IMR-90 (cell line): ENCODE results near the gene RGS9BP. TPM values are rescaled to one million over a fixed set of nuclear protein-coding genes. Genes with fewer than 3 reads are reported as not detected.

ENCODE experiments used
- ATAC-seq: fragments of 200-7000 bp; cut with Tn5 transposase; 2 replicates; pipeline ENCODE4 v1.9.1; 2020; ENCODE audit warnings: low read depth, mild to moderate bottlenecking, moderate library complexity
- BruUV-seq: library from RNA; stranded (reverse); fragments of 400-500 nt; replicated peaks from 2 replicates; lab custom pipeline; 2021; lab: Mats Ljungman, UMichigan
- CTCF ChIA-PET: fragments of 300-600 bp; formaldehyde crosslinking; extraction: SDS; loops from one replicate; lab custom pipeline; 2021; ENCODE audit warnings: antibody characterized with exemption; lab: Yijun Ruan, JAX
- POLR2A ChIA-PET: fragments of 300-600 bp; sonication (Branson Sonifier 250); formaldehyde crosslinking; loops from one replicate; lab custom pipeline; 2022; ENCODE audit warnings: antibody characterized with exemption; ENCODE audit not compliant: unreplicated experiment; lab: Charles Lee
- DNase-seq: peaks from one replicate; pipeline ENCODE4 v3.0.0; 2013
- H2AFZ ChIP-seq: replicated peaks from 2 replicates; pipeline ENCODE3; 2013; ENCODE audit warnings: low read length, mild to moderate bottlenecking; ENCODE audit not compliant: poor library complexity
- H2AK5ac ChIP-seq: 2 replicates; pipeline ENCODE4 v1.6.1; 2013; ENCODE audit warnings: low read depth, low read length, inconsistent platforms
- H2AK9ac ChIP-seq: replicated peaks from 2 replicates; pipeline ENCODE3; 2013; ENCODE audit warnings: mild to moderate bottlenecking, low read depth, low read length, moderate library complexity; ENCODE audit not compliant: poor library complexity
- H2BK120ac ChIP-seq: 2 replicates; pipeline ENCODE4 v1.6.1; 2013; ENCODE audit warnings: low read depth, low read length, inconsistent platforms
- H2BK15ac ChIP-seq: 3 replicates; pipeline ENCODE4 v1.6.1; 2013; ENCODE audit warnings: low read depth, low read length, inconsistent platforms
- H2BK20ac ChIP-seq: 2 replicates; pipeline ENCODE4 v1.6.1; 2013; ENCODE audit warnings: low read depth, mild to moderate bottlenecking, inconsistent platforms, low read length, moderate library complexity
- H2BK5ac ChIP-seq: 2 replicates; pipeline ENCODE4 v1.6.1; 2013; ENCODE audit warnings: mild to moderate bottlenecking, low read depth, low read length, inconsistent platforms; ENCODE audit not compliant: poor library complexity, severe bottlenecking
- H3K14ac ChIP-seq: replicated peaks from 2 replicates; pipeline ENCODE4 v1.6.1; 2013; ENCODE audit warnings: low read depth, low read length, inconsistent platforms
- H3K18ac ChIP-seq: 2 replicates; pipeline ENCODE4 v1.6.1; 2013; ENCODE audit warnings: low read depth, low read length, control low read depth
- H3K23ac ChIP-seq: 2 replicates; pipeline ENCODE4 v1.6.1; 2013; ENCODE audit warnings: low read depth, low read length, inconsistent platforms
- H3K27ac ChIP-seq: 2 replicates; pipeline ENCODE4 v1.5.1; 2013; ENCODE audit warnings: mild to moderate bottlenecking, control low read depth, low read length; ENCODE audit not compliant: insufficient read depth
- H3K27me3 ChIP-seq: 2 replicates; pipeline ENCODE4 v1.6.1; 2013; ENCODE audit warnings: low read length; ENCODE audit not compliant: control insufficient read depth, insufficient read depth
- H3K36me3 ChIP-seq: 2 replicates; pipeline ENCODE4 v1.6.1; 2013; ENCODE audit warnings: low read length, mixed read lengths; ENCODE audit not compliant: control insufficient read depth, insufficient read depth
- H3K4ac ChIP-seq: 2 replicates; pipeline ENCODE4 v1.6.1; 2013; ENCODE audit warnings: low read depth, low read length, inconsistent platforms
- H3K4me1 ChIP-seq: 2 replicates; pipeline ENCODE4 v1.6.1; 2013; ENCODE audit warnings: low read length, mixed read lengths; ENCODE audit not compliant: control insufficient read depth, insufficient read depth
- H3K4me2 ChIP-seq: 2 replicates; pipeline ENCODE4 v1.6.1; 2013; ENCODE audit warnings: low read depth, mild to moderate bottlenecking, control low read depth, low read length, moderate library complexity
- H3K4me3 ChIP-seq: 2 replicates; pipeline ENCODE4 v1.5.1; 2013; ENCODE audit warnings: low read depth, mild to moderate bottlenecking, control low read depth, low read length, moderate library complexity; ENCODE audit not compliant: insufficient read depth
- H3K56ac ChIP-seq: 2 replicates; pipeline ENCODE4 v1.6.1; 2013; ENCODE audit warnings: low read length, inconsistent platforms; ENCODE audit not compliant: insufficient read depth; ENCODE audit errors: extremely low read depth
- H3K79me1 ChIP-seq, 2 experiments: 2 replicates each; pipeline ENCODE4 v1.6.1; 2013; ENCODE audit warnings: low read length in 2 of 2, inconsistent platforms in 1 of 2, low read depth in 1 of 2
- H3K9ac ChIP-seq: 2 replicates; pipeline ENCODE4 v1.6.1; 2013; ENCODE audit warnings: low read depth, low read length, control low read depth
- H3K9me1 ChIP-seq: 2 replicates; pipeline ENCODE4 v1.6.1; 2013; ENCODE audit warnings: low read length, inconsistent platforms; ENCODE audit not compliant: insufficient read depth
- H3K9me3 ChIP-seq: 2 replicates; pipeline ENCODE4 v1.6.1; 2013; ENCODE audit warnings: low read length; ENCODE audit not compliant: control insufficient read depth, insufficient read depth
- H4K20me1 ChIP-seq: 2 replicates; pipeline ENCODE4 v1.6.1; 2013; ENCODE audit warnings: low read length, inconsistent platforms; ENCODE audit not compliant: insufficient read depth
- H4K5ac ChIP-seq: 2 replicates; pipeline ENCODE4 v1.6.1; 2013; ENCODE audit warnings: mild to moderate bottlenecking, low read depth, low read length, control low read depth
- H4K8ac ChIP-seq, 2 experiments: 2 replicates each; pipeline ENCODE4 v1.6.1; 2013; ENCODE audit warnings: low read depth in 2 of 2, low read length in 2 of 2, control low read depth in 1 of 2, inconsistent platforms in 1 of 2
- H4K91ac ChIP-seq: 2 replicates; pipeline ENCODE4 v1.6.1; 2013; ENCODE audit warnings: low read depth, low read length, inconsistent platforms; ENCODE audit not compliant: insufficient read depth
- CEBPB ChIP-seq: IDR thresholded peaks from 2 replicates; pipeline ENCODE4 v1.6.1; 2012; ENCODE audit warnings: low read depth, low read length, improper control_type of control experiment
- FOS ChIP-seq: fragments of 150-350 bp; IDR thresholded peaks from 2 replicates; pipeline ENCODE4 v1.6.1; 2016; ENCODE audit warnings: low read depth, low read length
- POLR2A ChIP-seq: IDR thresholded peaks from 2 replicates; pipeline ENCODE4 v1.6.1; 2012; ENCODE audit warnings: mild to moderate bottlenecking, low read depth, low read length
- WGBS, 2 experiments: methylation state at CpG; one replicate each; pipeline versions ENCODE4 v1.1.5 to v1.1.7; 2013; ENCODE audit warnings: missing lambda C conversion rate in 2 of 2; ENCODE audit not compliant: insufficient read length in 1 of 2; ENCODE audit errors: extremely low coverage in 2 of 2; 5-methylcytosine and 5-hydroxymethylcytosine counted together
- dilution Hi-C: fragments of 300-500 bp; cut with HindIII; formaldehyde crosslinking; loops from one replicate; pipeline ENCODE4 v1.14.3; 2018; ENCODE audit warnings: low sequenced_read_pairs; ENCODE audit not compliant: unreplicated experiment
- in situ Hi-C: fragments of 300-500 bp; cut with MboI; formaldehyde crosslinking; loops from 3 replicates; pipeline ENCODE4 v1.14.3; 2019; ENCODE audit warnings: low sequenced_read_pairs, inconsistent platforms, mixed read lengths
- intact Hi-C: fragments of 100-400 bp; cut with micrococcal nuclease; formaldehyde crosslinking; loops from 2 replicates; pipeline ENCODE4 v1.10.0; 2022
- polyA plus RNA-seq, 3 experiments: library from polyadenylated mRNA; depleted of rRNA; stranded (reverse); fragments of >200 nt; gene quantifications; 2 replicates each; pipeline ENCODE4 v1.2.3, GENCODE V29; 2012; ENCODE audit warnings: low replicate concordance in 1 of 3
- total RNA-seq: library from RNA; depleted of rRNA; stranded (reverse); fragments of >200 nt; gene quantifications from 2 replicates; pipeline ENCODE4 v1.2.3, GENCODE V29; 2012

RGS9BP gene
- total and polyA plus RNA-seq, 2 of the 4 experiments (the other 2 are of a cell fraction) = 0.03 to 0.18 TPM

GRCh38 chr19:32676895-32677359 is 1.3 kb downstream of the RGS9BP start:
- BruUV-seq = no TSS peak
- no peak overlapping the region for H3K4me2 ChIP-seq

More at GRCh38 chr19:32676895-32677359, 1.3 kb downstream of the RGS9BP start:
- Histone ChIP-seq H3K14ac (no peak overlapping the region), H4K8ac (no peak overlapping the region), H3K4ac (no peak overlapping the region), H2BK120ac (no peak overlapping the region), H2BK20ac (no peak overlapping the region), H4K20me1 (peaks cover 24% of the 10 kb centered on the region), H2BK5ac (no peak overlapping the region), H3K4me1 (peaks cover 8% of the 10 kb centered on the region; the same call in 1 of the 2 replicates), H3K36me3 (no peaks in the 10 kb centered on the region), H3K18ac (no peak overlapping the region), H3K56ac (no peak overlapping the region), H3K27me3 (peaks cover 34% of the 10 kb centered on the region), H2BK15ac (no peak overlapping the region), H2AK9ac (no peak overlapping the region), H3K4me3 (no peak overlapping the region), H3K9ac (no peak overlapping the region), H3K27ac (no peak overlapping the region), H2AFZ (peak overlapping the region; percentile 99), H4K5ac (no peak overlapping the region), H4K91ac (no peak overlapping the region), H3K23ac (no peak overlapping the region), H2AK5ac (no peak overlapping the region), H3K79me1 (peaks cover 22 to 25% of the 10 kb centered on the region in 2 experiments), H3K9me3 (no peaks in the 10 kb centered on the region), H3K9me1 (peaks cover 12% of the 10 kb centered on the region)
- ATAC-seq (no peak), DNase-seq (no peak)
- 13% methylated on average over 9 of the region's 33 CpGs; no CpG with 5 or more reads in 1 of the 2 experiments for WGBS, 2 experiments
- intact Hi-C loops = no loop called here
- in situ Hi-C loops = no loop called here
- TF ChIP-seq FOS (no peak), POLR2A (no peak), CEBPB (no peak)
- dilution Hi-C loops = no loop called here
- CTCF ChIA-PET = no interaction called here
- POLR2A ChIA-PET = no interaction called here
